ENCODE data around the gene STYXL2. TPM values are rescaled to one million over a fixed set of nuclear protein-coding genes. Genes with fewer than 3 reads are reported as not detected.

The STYXL2 gene
- total RNA-seq, 4 donors from 2014 or later, result 63.7 to 159 (median 89.1) TPM

DNA sequence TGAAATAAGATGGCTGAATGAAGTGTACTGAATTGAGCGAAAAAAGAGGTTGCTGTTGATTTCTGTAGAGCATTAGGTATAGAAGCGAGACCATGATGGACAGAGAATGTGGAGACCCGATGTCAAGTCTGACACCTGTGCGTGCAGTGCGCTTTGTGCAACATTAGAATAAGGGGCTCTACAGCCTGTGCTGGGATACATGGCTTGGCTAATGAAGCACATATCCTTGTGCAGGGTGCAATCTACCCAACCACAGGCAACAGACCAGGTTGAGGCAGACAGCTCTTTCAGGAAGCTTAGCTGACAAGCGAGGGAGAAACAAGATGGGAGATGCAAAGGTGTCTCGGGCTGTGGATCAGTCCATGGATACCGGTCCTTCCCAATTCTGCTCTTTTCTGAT is 22.6 kb upstream of the STYXL2 start:
- intact Hi-C loops (cut with DNase I; ENCODE audit: low total_unique reads) (no loop called here), in situ Hi-C loops (cut with MboI; ENCODE audit: low sequenced_read_pairs in 4 of 4) (loop anchor here in 2 of 4 donors (25.0 kb wide), 2 partner anchors 466 to 616 kb away; no protein-coding TSS in a partner anchor)
- Histone ChIP-seq H3K27ac (no peak overlapping the region), H3K27me3 (no peaks in the 10 kb centered on the region), H3K9me3 (no peaks in the 10 kb centered on the region), H3K36me3 (no peaks in the 10 kb centered on the region), H3K4me1 (peaks cover 0 to 5% of the 10 kb centered on the region in 2 donors), H3K4me3 (no peak overlapping the region)
- no peak for TF ChIP-seq POLR2A (IDR thresholded peaks at IDR 0.05)
- TF ChIP-seq, protein P1, sequence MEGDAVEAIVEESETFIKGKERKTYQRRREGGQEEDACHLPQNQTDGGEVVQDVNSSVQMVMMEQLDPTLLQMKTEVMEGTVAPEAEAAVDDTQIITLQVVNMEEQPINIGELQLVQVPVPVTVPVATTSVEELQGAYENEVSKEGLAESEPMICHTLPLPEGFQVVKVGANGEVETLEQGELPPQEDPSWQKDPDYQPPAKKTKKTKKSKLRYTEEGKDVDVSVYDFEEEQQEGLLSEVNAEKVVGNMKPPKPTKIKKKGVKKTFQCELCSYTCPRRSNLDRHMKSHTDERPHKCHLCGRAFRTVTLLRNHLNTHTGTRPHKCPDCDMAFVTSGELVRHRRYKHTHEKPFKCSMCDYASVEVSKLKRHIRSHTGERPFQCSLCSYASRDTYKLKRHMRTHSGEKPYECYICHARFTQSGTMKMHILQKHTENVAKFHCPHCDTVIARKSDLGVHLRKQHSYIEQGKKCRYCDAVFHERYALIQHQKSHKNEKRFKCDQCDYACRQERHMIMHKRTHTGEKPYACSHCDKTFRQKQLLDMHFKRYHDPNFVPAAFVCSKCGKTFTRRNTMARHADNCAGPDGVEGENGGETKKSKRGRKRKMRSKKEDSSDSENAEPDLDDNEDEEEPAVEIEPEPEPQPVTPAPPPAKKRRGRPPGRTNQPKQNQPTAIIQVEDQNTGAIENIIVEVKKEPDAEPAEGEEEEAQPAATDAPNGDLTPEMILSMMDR (IDR thresholded peaks at IDR 0.05 in 4 of 5, conservative IDR thresholded peaks at IDR 0.05 in 1 of 5), result no peak
- DNase-seq (no peak), ATAC-seq (no peak)

DNA sequence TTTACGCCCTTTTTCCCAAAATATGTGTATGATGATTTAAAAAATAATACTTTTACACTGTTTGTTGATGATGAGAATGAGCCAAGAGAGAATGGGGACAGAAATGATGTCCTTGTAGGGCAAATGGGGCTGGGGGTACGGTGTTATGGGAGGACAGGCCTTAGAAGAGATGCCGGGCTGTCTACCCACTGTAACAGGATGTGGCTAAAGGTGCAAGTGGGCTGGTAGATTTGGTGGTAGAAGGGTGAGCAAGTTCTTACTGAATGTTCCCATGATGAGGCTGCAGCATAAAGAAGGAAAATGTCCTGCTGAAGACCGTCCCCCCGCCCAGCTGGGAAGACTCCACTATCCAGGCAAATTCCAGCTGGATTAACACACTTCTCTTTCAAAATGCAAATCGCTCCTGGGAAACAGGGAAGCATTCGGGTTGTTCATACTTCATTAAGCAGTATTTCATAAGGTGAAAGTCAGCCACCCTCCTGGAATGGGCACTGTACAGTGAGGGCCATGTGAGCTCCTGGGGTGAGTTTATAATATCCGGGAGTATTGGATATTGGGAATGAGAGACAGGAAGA is 17.7 kb upstream of the STYXL2 start:
- Histone ChIP-seq H3K27ac (no peak overlapping the region), H3K36me3 (no peaks in the 10 kb centered on the region), H3K27me3 (no peaks in the 10 kb centered on the region), H3K4me3 (no peak overlapping the region), H3K4me1 (no peaks in the 10 kb centered on the region), H3K9me3 (no peaks in the 10 kb centered on the region)
- no peak for ATAC-seq
- no peak for DNase-seq
- TF ChIP-seq, protein P1 (IDR thresholded peaks at IDR 0.05 in 4 of 5, conservative IDR thresholded peaks at IDR 0.05 in 1 of 5), result no peak
- no peak for TF ChIP-seq POLR2A (IDR thresholded peaks at IDR 0.05)
- intact Hi-C loops (cut with DNase I; ENCODE audit: low total_unique reads) (no loop called here), in situ Hi-C loops (cut with MboI; ENCODE audit: low sequenced_read_pairs in 4 of 4) (no loop called here)

DNA sequence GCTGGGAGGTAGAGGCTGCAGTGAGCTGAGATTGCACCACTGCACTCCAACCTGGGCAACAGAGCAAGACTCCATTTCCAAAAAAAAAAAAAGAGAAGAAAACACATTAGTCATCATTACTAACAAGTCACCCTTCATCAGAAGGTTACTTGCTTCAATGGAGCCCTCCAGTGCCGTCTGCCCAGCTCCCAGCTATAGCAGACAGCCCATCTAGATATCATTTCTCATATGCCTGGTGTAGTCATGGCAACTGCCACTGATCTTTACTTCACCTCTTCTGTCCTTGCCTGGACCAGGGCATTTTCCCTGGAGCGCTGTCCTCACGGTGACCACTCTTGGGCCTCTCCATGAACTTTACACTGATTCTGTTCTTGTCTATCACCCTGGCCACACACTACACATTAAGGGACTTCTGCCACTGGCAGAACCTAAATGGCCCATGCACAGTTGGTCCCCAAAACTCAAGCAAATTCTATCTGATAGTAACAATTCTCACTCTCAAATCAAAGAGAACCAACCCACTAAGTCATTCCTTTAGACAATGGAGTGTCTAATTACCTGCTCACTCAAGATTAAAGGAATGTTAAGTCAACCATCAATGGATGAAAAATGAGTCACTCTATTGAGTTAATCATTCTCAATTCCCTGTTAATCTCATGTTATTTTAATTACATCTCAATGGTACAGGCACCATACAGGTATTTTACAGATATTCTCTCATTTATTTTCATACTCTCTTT is 16.6 kb upstream of the STYXL2 start:
- no peak overlapping the region for H3K4me3 ChIP-seq
- no peak for ATAC-seq
- H3K27ac ChIP-seq, result no peak overlapping the region
- no peaks in the 10 kb centered on the region for H3K36me3 ChIP-seq
- no peaks in the 10 kb centered on the region for H3K4me1 ChIP-seq
- TF ChIP-seq POLR2A (IDR thresholded peaks at IDR 0.05), result no peak
- intact Hi-C loops (cut with DNase I; ENCODE audit: low total_unique reads) (no loop called here), in situ Hi-C loops (cut with MboI; ENCODE audit: low sequenced_read_pairs in 4 of 4) (no loop called here)
- H3K9me3 ChIP-seq, result no peaks in the 10 kb centered on the region
- no peak for DNase-seq
- no peaks in the 10 kb centered on the region for H3K27me3 ChIP-seq

DNA sequence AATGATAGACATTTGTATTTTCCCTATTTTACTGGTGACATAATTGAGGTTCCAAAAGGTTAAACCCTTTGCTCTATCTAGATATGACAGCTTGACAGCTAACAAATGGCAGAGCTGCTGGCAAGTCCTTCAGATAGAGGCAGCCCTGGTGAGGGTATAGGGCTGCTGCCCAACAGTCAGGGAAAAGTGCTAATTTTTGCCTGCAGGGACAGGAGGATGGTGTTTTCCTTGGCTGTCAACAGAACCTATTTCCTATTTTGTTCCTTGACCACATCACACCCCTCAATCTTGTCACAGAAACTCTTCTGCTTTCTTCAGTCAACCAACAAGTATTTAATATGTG is 16.0 kb upstream of the STYXL2 start:
- H3K27ac ChIP-seq, result no peak overlapping the region
- intact Hi-C loops (cut with DNase I; ENCODE audit: low total_unique reads), result no loop called here
- ATAC-seq (no peak), DNase-seq (no peak)
- peaks cover 2% of the 10 kb centered on the region in 2 donors for H3K4me1 ChIP-seq
- no peaks in the 10 kb centered on the region for H3K9me3 ChIP-seq
- TF ChIP-seq POLR2A (IDR thresholded peaks at IDR 0.05), result no peak
- TF ChIP-seq, protein P1 (IDR thresholded peaks at IDR 0.05 in 4 of 5, conservative IDR thresholded peaks at IDR 0.05 in 1 of 5), result no peak
- in situ Hi-C loops (cut with MboI; ENCODE audit: low sequenced_read_pairs in 4 of 4), result no loop called here
- no peak overlapping the region for H3K4me3 ChIP-seq
- H3K36me3 ChIP-seq, result no peaks in the 10 kb centered on the region
- no peaks in the 10 kb centered on the region for H3K27me3 ChIP-seq

DNA sequence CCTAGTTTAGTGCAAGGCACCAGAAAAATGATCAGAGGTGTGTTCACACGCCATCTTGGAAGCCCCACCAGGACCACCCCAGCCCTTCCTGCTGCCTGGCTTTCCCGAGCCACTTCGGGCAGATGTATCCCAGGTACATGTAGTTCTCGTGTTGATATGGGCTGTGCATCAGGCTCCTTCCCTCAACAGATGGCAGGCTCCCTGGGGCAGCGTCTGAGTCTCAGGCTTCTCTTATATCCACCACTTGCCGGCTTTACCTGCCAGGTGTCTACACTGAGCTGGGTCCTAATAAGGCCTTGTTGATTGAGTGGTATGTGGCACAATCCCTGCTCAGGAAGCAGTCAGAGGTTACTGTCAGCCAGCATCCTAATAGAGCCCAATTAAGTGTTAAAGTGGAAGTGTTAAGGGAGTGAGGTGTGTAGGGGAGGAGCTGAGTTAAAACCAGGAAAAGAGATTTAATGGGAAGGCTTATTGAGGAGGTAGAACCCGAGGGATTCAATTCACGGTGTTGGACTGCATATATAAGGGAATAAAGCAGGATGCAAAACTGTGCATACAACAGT is 12.2 kb upstream of the STYXL2 start:
- TF ChIP-seq, protein P1 (IDR thresholded peaks at IDR 0.05 in 4 of 5, conservative IDR thresholded peaks at IDR 0.05 in 1 of 5), result no peak
- TF ChIP-seq POLR2A (IDR thresholded peaks at IDR 0.05), result no peak
- in situ Hi-C loops (cut with MboI; ENCODE audit: low sequenced_read_pairs in 4 of 4), result no loop called here
- ATAC-seq (no peak), DNase-seq (no peak)
- H3K4me1 ChIP-seq, result peaks cover 22 to 23% of the 10 kb centered on the region in 2 donors
- no peak overlapping the region for H3K4me3 ChIP-seq
- H3K9me3 ChIP-seq, result no peaks in the 10 kb centered on the region
- H3K27ac ChIP-seq, result no peak overlapping the region
- no peaks in the 10 kb centered on the region for H3K27me3 ChIP-seq
- no peaks in the 10 kb centered on the region for H3K36me3 ChIP-seq
- intact Hi-C loops (cut with DNase I; ENCODE audit: low total_unique reads), result loop anchor here (5.0 kb wide), 1 partner anchor 36 kb away; no protein-coding TSS in a partner anchor
